Spleen (tissue), 11 donors: ENCODE results near the gene SEMA4A. TPM values are rescaled to one million over a fixed set of nuclear protein-coding genes. Genes with fewer than 3 reads are reported as not detected.

Experiments
- DNase-seq: peaks from one replicate; pipeline ENCODE4 v3.0.0-alpha.2; 2020
- H3K27ac ChIP-seq, 8 donors: fragments of 200-600 bp; sonication (generic) in 7 of 8; 1 replicate in 4 of 8; 2 replicates in 4 of 8; pipeline versions ENCODE4 v1.5.0 to v1.8.0; 2016 to 2021; ENCODE audit warnings: inconsistent platforms in 4 of 8, mild to moderate bottlenecking in 4 of 8, moderate library complexity in 1 of 8
- H3K27me3 ChIP-seq, 7 donors: fragments of 200-600 bp; sonication (generic) in 6 of 7; replicated peaks in 1 of 7; 1 replicate in 4 of 7; 2 replicates in 3 of 7; pipeline versions ENCODE4 v1.5.0 to v1.8.0; 2016 to 2021; ENCODE audit warnings: inconsistent platforms in 3 of 7, mild to moderate bottlenecking in 1 of 7
- H3K36me3 ChIP-seq, 6 donors: fragments of 200-600 bp; sonication (generic) in 5 of 6; 1 replicate in 4 of 6; 2 replicates in 2 of 6; pipeline versions ENCODE4 v1.5.0 to v1.8.0; 2016 to 2021; ENCODE audit warnings: inconsistent platforms in 2 of 6
- H3K4me1 ChIP-seq, 6 donors: fragments of 200-600 bp; sonication (generic) in 5 of 6; 1 replicate in 3 of 6; 2 replicates in 3 of 6; pipeline versions ENCODE4 v1.5.0 to v1.8.0; 2016 to 2021; ENCODE audit warnings: inconsistent platforms in 3 of 6
- H3K4me3 ChIP-seq, 8 donors: fragments of 200-600 bp; sonication (generic) in 7 of 8; 1 replicate in 4 of 8; 2 replicates in 4 of 8; pipeline versions ENCODE4 v1.5.0 to v1.8.0; 2016 to 2021; ENCODE audit warnings: inconsistent platforms in 4 of 8, mild to moderate bottlenecking in 4 of 8, moderate library complexity in 2 of 8
- H3K9me3 ChIP-seq, 8 donors: fragments of 200-600 bp; sonication (generic) in 7 of 8; 1 replicate in 4 of 8; 2 replicates in 4 of 8; pipeline versions ENCODE4 v1.5.0 to v1.8.0; 2016 to 2021; ENCODE audit warnings: inconsistent platforms in 4 of 8
- POLR2A ChIP-seq, 3 donors: fragments of 450-650 bp; IDR thresholded peaks; one replicate each; pipeline ENCODE4 v1.5.1; 2017; ENCODE audit warnings: antibody characterized with exemption in 3 of 3, mild to moderate bottlenecking in 1 of 3
- POLR2AphosphoS5 ChIP-seq, 3 donors: sonication (generic); formaldehyde crosslinking; IDR thresholded peaks; one replicate each; pipeline ENCODE4 v1.5.1; 2017; ENCODE audit warnings: antibody characterized with exemption in 3 of 3
- WGBS, 5 donors: extraction: QIAGEN DNeasy Blood & Tissue Kit in 3 of 5; methylation state at CpG; one replicate each; pipeline versions ENCODE4 v1.1.5 to v1.1.7; 2013 to 2018; 5-methylcytosine and 5-hydroxymethylcytosine counted together
- intact Hi-C: fragments of 100-400 bp; cut with DNase I; formaldehyde crosslinking; loops from one replicate; pipeline ENCODE4 v1.15.0; 2023; ENCODE audit warnings: low total_unique reads
- polyA plus RNA-seq, 3 donors: library from polyadenylated mRNA; stranded (reverse); fragments of 200-250 nt; gene quantifications; one replicate each; pipeline ENCODE4 v1.2.1, GENCODE V29; 2013
- total RNA-seq, 7 donors: library from RNA; depleted of rRNA in 3 of 7; stranded (reverse); fragments of >200 nt in 3 of 7; fragmentation: NEBNext Ultra II Directional in 4 of 7; extraction: Animal tissue kit (Norgen Biotek cat#: 25700) in 4 of 7; gene quantifications; one replicate each; pipeline versions ENCODE4 v1.1.0 to v1.2.1, GENCODE V29; 2016 to 2021
- TF ChIP-seq, protein P1 (sequence below), 11 experiments: fragments of 200-600 bp in 7 of 11; fragments of 450-650 bp in 4 of 11; sonication (generic) in 4 of 11; IDR thresholded peaks in 8 of 11; conservative IDR thresholded peaks in 3 of 11; 1 replicate in 7 of 11; 2 replicates in 4 of 11; pipeline versions ENCODE4 v1.4.0 to v1.8.0; 2016 to 2021; ENCODE audit warnings: antibody characterized with exemption in 11 of 11, inconsistent platforms in 4 of 11, mild to moderate bottlenecking in 1 of 11
- donor health status: healthy with polysubstance abuse.
- donor health status: DM: no; HTN: no; CAD: no; lungs with moderate emphysema.
- donor health status: DM: no; HTN: no; CAD: no.
- donor health status: Bipolar disorder and iron deficiency.
- donor health status: healthy.
- donor health status: DM: no; HTN: no; CAD: no.
- donor health status: DM: yes; HTN: yes; CAD: no.

SEMA4A gene
- total and polyA plus RNA-seq, 10 donors = 7.1 to 65.9 (median 33.2) TPM

- H3K4me3 ChIP-seq = peak overlapping the region in 1 of 8 donors; percentile 46
- TF ChIP-seq, protein P1, sequence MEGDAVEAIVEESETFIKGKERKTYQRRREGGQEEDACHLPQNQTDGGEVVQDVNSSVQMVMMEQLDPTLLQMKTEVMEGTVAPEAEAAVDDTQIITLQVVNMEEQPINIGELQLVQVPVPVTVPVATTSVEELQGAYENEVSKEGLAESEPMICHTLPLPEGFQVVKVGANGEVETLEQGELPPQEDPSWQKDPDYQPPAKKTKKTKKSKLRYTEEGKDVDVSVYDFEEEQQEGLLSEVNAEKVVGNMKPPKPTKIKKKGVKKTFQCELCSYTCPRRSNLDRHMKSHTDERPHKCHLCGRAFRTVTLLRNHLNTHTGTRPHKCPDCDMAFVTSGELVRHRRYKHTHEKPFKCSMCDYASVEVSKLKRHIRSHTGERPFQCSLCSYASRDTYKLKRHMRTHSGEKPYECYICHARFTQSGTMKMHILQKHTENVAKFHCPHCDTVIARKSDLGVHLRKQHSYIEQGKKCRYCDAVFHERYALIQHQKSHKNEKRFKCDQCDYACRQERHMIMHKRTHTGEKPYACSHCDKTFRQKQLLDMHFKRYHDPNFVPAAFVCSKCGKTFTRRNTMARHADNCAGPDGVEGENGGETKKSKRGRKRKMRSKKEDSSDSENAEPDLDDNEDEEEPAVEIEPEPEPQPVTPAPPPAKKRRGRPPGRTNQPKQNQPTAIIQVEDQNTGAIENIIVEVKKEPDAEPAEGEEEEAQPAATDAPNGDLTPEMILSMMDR (IDR thresholded peaks at IDR 0.05 in 8 of 11, conservative IDR thresholded peaks at IDR 0.05 in 3 of 11) = no peak
- TF ChIP-seq POLR2AphosphoS5 (IDR thresholded peaks at IDR 0.05) = peak in 1 of 3 donors; percentile 4
- H3K27me3 ChIP-seq = no peaks in the 10 kb centered on the region
- H3K4me1 ChIP-seq = peaks cover 21 to 85% (median 45%) of the 10 kb centered on the region in 6 donors
- peaks cover 0 to 67% (median 26%) of the 10 kb centered on the region in 6 donors for H3K36me3 ChIP-seq
- intact Hi-C loops = no loop called here
- DNase-seq = no peak
- WGBS, 5 donors = 12 to 29% (median 24%) methylated on average over 2 of the region's 2 CpGs
- H3K27ac ChIP-seq = peak overlapping the region; percentile 49 to 99 (median 85)
- no peaks in the 10 kb centered on the region for H3K9me3 ChIP-seq
Measured at GRCh38 chr1:156217871-156218270, 64.5 kb downstream of the SEMA4A start.

DNA sequence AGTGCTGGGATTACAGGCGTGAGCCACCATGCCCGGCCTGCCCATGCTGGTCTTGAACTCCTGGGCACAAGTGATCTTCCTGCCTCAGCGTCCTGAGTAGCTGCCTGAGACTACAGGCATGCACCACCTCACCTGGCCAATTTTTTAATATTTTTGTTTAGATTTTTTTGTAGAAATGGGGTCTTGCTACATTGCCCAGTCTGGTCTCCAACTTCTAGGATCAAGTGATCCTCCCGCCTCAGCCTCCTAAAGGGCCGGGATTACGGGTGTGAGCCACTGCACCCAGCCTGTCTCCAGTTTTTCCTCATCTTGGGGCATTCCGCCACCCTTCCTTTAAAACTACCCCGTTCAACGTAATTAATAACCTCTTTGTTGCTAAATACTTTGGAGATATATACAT, 66.8 kb downstream of the SEMA4A start:
- 92 to 98% (median 96%) methylated on average over 9 of the region's 9 CpGs for WGBS, 5 donors
- Histone ChIP-seq H3K27me3 (no peaks in the 10 kb centered on the region), H3K36me3 (peaks cover 0 to 75% (median 44%) of the 10 kb centered on the region in 6 donors), H3K27ac (peak overlapping the region in 1 of 8 donors; percentile 99), H3K9me3 (no peaks in the 10 kb centered on the region), H3K4me1 (peaks cover 7 to 71% (median 31%) of the 10 kb centered on the region in 6 donors), H3K4me3 (no peak overlapping the region)
- intact Hi-C loops = loop anchor here (5.0 kb wide), 1 partner anchor 128 kb away; no protein-coding TSS in a partner anchor
- DNase-seq = peak; percentile 50
- TF ChIP-seq POLR2A (IDR thresholded peaks at IDR 0.05) (no peak), POLR2AphosphoS5 (IDR thresholded peaks at IDR 0.05) (no peak)
- TF ChIP-seq, protein P1 (IDR thresholded peaks at IDR 0.05 in 8 of 11, conservative IDR thresholded peaks at IDR 0.05 in 3 of 11) = no peak

DNA sequence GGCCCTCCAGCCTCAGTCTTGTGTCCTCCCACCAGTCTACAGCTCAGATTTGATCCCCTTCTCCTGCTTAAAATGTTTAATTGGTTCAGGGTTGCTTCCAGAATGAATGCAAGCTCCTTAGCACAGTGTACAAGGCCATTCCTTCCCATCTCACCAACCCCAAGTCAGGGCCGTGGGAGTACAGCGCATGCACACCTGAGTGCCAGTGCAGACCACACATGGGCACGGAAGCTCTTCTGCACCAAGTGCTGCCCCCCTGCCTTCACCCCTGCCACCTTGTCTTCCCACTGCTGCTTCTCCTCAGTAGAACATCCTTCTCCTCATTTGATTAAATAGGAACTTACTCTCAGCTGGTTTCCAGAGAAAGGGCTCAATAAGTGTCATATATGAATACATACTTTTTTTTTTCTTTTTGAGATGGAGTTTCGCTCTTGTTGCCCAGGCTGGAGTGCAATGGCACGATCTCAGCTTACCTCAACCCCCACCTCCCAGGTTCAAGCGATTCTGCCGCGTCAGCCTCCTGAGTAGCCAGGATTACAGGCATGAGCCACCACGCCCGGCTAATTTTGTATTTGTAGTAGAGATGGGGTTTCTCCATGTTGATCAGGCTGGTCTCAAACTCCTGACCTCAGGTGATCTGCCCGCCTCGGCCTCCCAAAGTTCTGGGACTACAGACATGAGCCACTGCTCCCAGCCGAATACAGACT, 68.8 kb downstream of the SEMA4A start:
- Histone ChIP-seq H3K36me3 (peaks cover 0 to 75% (median 54%) of the 10 kb centered on the region in 6 donors), H3K27ac (peak overlapping the region in 1 of 8 donors; percentile 12), H3K4me1 (peaks cover 3 to 64% (median 32%) of the 10 kb centered on the region in 6 donors), H3K9me3 (no peaks in the 10 kb centered on the region), H3K4me3 (no peak overlapping the region), H3K27me3 (no peaks in the 10 kb centered on the region)
- intact Hi-C loops = loop anchor here (5.0 kb wide), 1 partner anchor 130 kb away; no protein-coding TSS in a partner anchor
- DNase-seq = peak; percentile 54
- WGBS, 5 donors = 94 to 97% (median 95%) methylated on average over 13 of the region's 13 CpGs
- no peak for TF ChIP-seq POLR2AphosphoS5 (IDR thresholded peaks at IDR 0.05)
- no peak for TF ChIP-seq POLR2A (IDR thresholded peaks at IDR 0.05)
- TF ChIP-seq, protein P1 (IDR thresholded peaks at IDR 0.05 in 8 of 11, conservative IDR thresholded peaks at IDR 0.05 in 3 of 11) = no peak

- intact Hi-C loops = loop anchor here (2.0 kb wide), 1 partner anchor 79 kb away; no protein-coding TSS in a partner anchor
- H3K4me1 ChIP-seq = peaks cover 0 to 31% (median 10%) of the 10 kb centered on the region in 6 donors
- H3K4me3 ChIP-seq = no peak overlapping the region
- 10 to 17% (median 16%) methylated on average over 2 of the region's 2 CpGs for WGBS, 5 donors
- no peaks in the 10 kb centered on the region for H3K9me3 ChIP-seq
- H3K27me3 ChIP-seq = no peaks in the 10 kb centered on the region
- no peak for DNase-seq
- peak overlapping the region in 4 of 8 donors; percentile 50 to 64 (median 52) for H3K27ac ChIP-seq
- TF ChIP-seq POLR2AphosphoS5 (IDR thresholded peaks at IDR 0.05) (no peak), POLR2A (IDR thresholded peaks at IDR 0.05) (no peak)
- TF ChIP-seq, protein P1 (IDR thresholded peaks at IDR 0.05 in 8 of 11, conservative IDR thresholded peaks at IDR 0.05 in 3 of 11) = peak in 3 of 11 experiments; percentile 4 to 47 (median 22)
- peaks cover 0 to 93% (median 58%) of the 10 kb centered on the region in 6 donors for H3K36me3 ChIP-seq
Measured at GRCh38 chr1:156225677-156226014, 72.3 kb downstream of the SEMA4A start.
